ENCODE data around the gene LIPK. TPM values are rescaled to one million over a fixed set of nuclear protein-coding genes. Genes with fewer than 3 reads are reported as not detected.

LIPK gene, protein sequence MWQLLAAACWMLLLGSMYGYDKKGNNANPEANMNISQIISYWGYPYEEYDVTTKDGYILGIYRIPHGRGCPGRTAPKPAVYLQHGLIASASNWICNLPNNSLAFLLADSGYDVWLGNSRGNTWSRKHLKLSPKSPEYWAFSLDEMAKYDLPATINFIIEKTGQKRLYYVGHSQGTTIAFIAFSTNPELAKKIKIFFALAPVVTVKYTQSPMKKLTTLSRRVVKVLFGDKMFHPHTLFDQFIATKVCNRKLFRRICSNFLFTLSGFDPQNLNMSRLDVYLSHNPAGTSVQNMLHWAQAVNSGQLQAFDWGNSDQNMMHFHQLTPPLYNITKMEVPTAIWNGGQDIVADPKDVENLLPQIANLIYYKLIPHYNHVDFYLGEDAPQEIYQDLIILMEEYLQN
- total RNA-seq (2014; rRNA removed) (not detected in 2 replicates), Bru-seq, nascent RNA (not detected), BruChase-seq, experiment 1, labeled RNA remaining after a 6-hour chase (not detected), BruChase-seq, experiment 2, labeled RNA remaining after a 2-hour chase (not detected)
- long read RNA-seq: 0 reads

DNA sequence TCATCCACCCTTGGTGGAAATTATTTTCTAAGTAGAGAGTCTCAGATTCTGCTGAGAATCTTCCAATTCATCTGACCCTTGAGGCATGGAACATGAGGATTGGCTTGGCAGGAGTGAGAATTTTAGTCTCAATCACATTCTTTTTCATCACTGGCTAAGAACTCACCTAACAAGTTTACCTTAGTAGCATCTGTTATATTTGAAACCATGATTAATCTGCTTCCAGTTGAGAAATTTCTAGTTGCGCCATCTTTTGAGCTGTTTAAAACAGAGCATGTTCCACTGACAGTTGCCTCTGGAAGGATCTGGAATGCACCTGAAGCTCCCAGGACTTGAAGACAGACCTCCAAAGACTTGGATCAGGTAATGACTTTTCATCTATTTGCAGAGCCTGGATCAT lies at the start of gene LIPK:
Gene LIPK (plus strand): TSS at position 292 of the 400 bp plus-strand sequence. CDS start 18,295 bp downstream, outside the sequence.
- no peaks in the 10 kb centered on the region for H3K27me3 ChIP-seq (ENCODE audit: low read length)
- no peaks in the 10 kb centered on the region for H3K4me1 ChIP-seq (ENCODE audit: insufficient read depth, low read length)
- TF ChIP-seq EZH2 (IDR thresholded peaks at IDR 0.05; ENCODE audit: low read length, unreplicated experiment): no peak
- TF ChIP-seq EZH2phosphoT487 (IDR thresholded peaks at IDR 0.05; ENCODE audit: borderline replicate concordance, low read length): no peak
- TF ChIP-seq, protein P1, sequence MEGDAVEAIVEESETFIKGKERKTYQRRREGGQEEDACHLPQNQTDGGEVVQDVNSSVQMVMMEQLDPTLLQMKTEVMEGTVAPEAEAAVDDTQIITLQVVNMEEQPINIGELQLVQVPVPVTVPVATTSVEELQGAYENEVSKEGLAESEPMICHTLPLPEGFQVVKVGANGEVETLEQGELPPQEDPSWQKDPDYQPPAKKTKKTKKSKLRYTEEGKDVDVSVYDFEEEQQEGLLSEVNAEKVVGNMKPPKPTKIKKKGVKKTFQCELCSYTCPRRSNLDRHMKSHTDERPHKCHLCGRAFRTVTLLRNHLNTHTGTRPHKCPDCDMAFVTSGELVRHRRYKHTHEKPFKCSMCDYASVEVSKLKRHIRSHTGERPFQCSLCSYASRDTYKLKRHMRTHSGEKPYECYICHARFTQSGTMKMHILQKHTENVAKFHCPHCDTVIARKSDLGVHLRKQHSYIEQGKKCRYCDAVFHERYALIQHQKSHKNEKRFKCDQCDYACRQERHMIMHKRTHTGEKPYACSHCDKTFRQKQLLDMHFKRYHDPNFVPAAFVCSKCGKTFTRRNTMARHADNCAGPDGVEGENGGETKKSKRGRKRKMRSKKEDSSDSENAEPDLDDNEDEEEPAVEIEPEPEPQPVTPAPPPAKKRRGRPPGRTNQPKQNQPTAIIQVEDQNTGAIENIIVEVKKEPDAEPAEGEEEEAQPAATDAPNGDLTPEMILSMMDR (conservative IDR thresholded peaks at IDR 0.05; ENCODE audit: low read depth, low read length): no peak
- intact Hi-C loops (cut with micrococcal nuclease): no loop called here
- ATAC-seq (no peak), DNase-seq (no peak)
- H3K27ac ChIP-seq (ENCODE audit: low read length): no peak within 1 kb of the TSS
- no peak within 1 kb of the TSS for H3K4me3 ChIP-seq (ENCODE audit: low read length)
- no TSS peak for BruUV-seq (replicated peaks)
- H4K20me1 ChIP-seq (ENCODE audit: low read length): no peaks in the 10 kb centered on the region
- no peak within 1 kb of the TSS for H3K4me2 ChIP-seq (ENCODE audit: low read length)
- H2AFZ ChIP-seq (ENCODE audit: low read length): no peak within 1 kb of the TSS
- no peaks in the 10 kb centered on the region for H3F3A ChIP-seq (ENCODE audit: low read length, unreplicated experiment)
- H3K36me3 ChIP-seq (ENCODE audit: low read depth, low read length): no peaks in the 10 kb centered on the region
- ChIA-PET CTCF (no interaction called here), POLR2A (ENCODE audit: unreplicated experiment) (no interaction called here)
- H3K79me2 ChIP-seq (ENCODE audit: low read length): no peaks in the 10 kb centered on the region
- H3K9ac ChIP-seq (ENCODE audit: low read length): no peak within 1 kb of the TSS
- H3K9me3 ChIP-seq (ENCODE audit: low read length): no peaks in the 10 kb centered on the region
- no peaks in the 10 kb centered on the region for H3K9me2 ChIP-seq (replicated peaks; ENCODE audit: low read length)

DNA sequence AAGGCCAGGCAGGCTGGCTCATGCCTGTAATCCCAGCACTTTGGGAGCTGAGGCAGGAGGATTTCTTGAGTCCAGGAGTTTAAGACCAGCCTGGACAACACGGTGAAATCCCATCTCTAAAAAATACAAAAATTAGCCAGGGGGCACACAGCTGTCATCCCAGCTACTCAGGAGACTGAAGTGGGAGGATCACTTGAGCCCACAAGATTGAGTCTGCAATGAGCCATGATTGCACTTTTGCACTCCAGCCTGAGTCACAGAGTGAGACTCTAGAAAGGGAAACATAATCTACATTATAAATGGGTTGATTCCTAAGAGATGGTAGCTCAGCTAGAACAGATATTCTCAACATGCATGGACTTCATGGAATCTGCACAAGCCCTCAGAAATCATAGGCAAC lies 48.1 kb upstream of the LIPK start:
- CTCF ChIA-PET: no interaction called here
- POLR2A ChIA-PET (ENCODE audit: unreplicated experiment): no interaction called here
- ATAC-seq (no peak), DNase-seq (no peak)
- H3K27me3 ChIP-seq (ENCODE audit: low read length): no peaks in the 10 kb centered on the region
- no peak overlapping the region for H3K4me2 ChIP-seq (ENCODE audit: low read length)
- no peaks in the 10 kb centered on the region for H3K4me1 ChIP-seq (ENCODE audit: insufficient read depth, low read length)
- H4K20me1 ChIP-seq (ENCODE audit: low read length): no peaks in the 10 kb centered on the region
- no peaks in the 10 kb centered on the region for H3K9me3 ChIP-seq (ENCODE audit: low read length)
- intact Hi-C loops (cut with micrococcal nuclease): no loop called here
- no peaks in the 10 kb centered on the region for H3K9me2 ChIP-seq (replicated peaks; ENCODE audit: low read length)
- no peak overlapping the region for H3K4me3 ChIP-seq (ENCODE audit: low read length)
- H3K79me2 ChIP-seq (ENCODE audit: low read length): no peaks in the 10 kb centered on the region
- no peak overlapping the region for H2AFZ ChIP-seq (ENCODE audit: low read length)
- H3K9ac ChIP-seq (ENCODE audit: low read length): no peak overlapping the region
- TF ChIP-seq EZH2phosphoT487 (IDR thresholded peaks at IDR 0.05; ENCODE audit: borderline replicate concordance, low read length) (no peak), EZH2 (IDR thresholded peaks at IDR 0.05; ENCODE audit: low read length, unreplicated experiment) (no peak)
- TF ChIP-seq, protein P1 (conservative IDR thresholded peaks at IDR 0.05; ENCODE audit: low read depth, low read length): no peak
- no peak overlapping the region for H3K27ac ChIP-seq (ENCODE audit: low read length)
- no peaks in the 10 kb centered on the region for H3K36me3 ChIP-seq (ENCODE audit: low read depth, low read length)
- no peaks in the 10 kb centered on the region for H3F3A ChIP-seq (ENCODE audit: low read length, unreplicated experiment)
- BruUV-seq (replicated peaks): no TSS peak
